HepG2 (cell line): ENCODE results near the gene ACOX3. TPM values are rescaled to one million over a fixed set of nuclear protein-coding genes. Genes with fewer than 3 reads are reported as not detected.

Experiments used
- ATAC-seq: fragments of 200-7000 bp; cut with Tn5 transposase; 3 replicates; pipeline ENCODE4 v1.9.1; 2020; ENCODE audit warnings: mild to moderate bottlenecking, moderate library complexity
- BruUV-seq: library from RNA; stranded (reverse); fragments of 400-500 nt; replicated peaks from 2 replicates; lab custom pipeline; 2021; lab: Mats Ljungman, UMichigan
- CTCF ChIA-PET: fragments of 300-600 bp; formaldehyde crosslinking; extraction: SDS; loops from one replicate; lab custom pipeline; 2021; ENCODE audit warnings: low total read pairs, inconsistent platforms, low intra/inter-chr PET ratio; lab: Yijun Ruan, JAX
- POLR2A ChIA-PET: fragments of 350-600 bp; sonication (Branson Sonifier 250); formaldehyde crosslinking; loops from one replicate; lab custom pipeline; 2020; ENCODE audit warnings: antibody characterized with exemption, inconsistent platforms; lab: Yijun Ruan, JAX
- DNase-seq: peaks from one replicate; pipeline ENCODE4 v3.0.0-alpha.2; 2015; ENCODE audit warnings: low spot score
- FAIRE-seq: peaks from 3 replicates; lab custom pipeline; 2011; peaks lifted over from hg19 to GRCh38; lab: Jason Lieb, UNC
- H2AFZ ChIP-seq: one replicate; pipeline ENCODE4 v1.6.1; 2011; ENCODE audit warnings: low read length, inconsistent platforms
- H3K27ac ChIP-seq: fragments of 300-600 bp; 3 replicates; pipeline ENCODE4 v1.8.0; 2011; ENCODE audit warnings: mixed run types, mild to moderate bottlenecking, mixed read lengths, low read length, inconsistent platforms; ENCODE audit not compliant: insufficient read depth; ENCODE audit errors: extremely low read length
- H3K27me3 ChIP-seq, 2 experiments: fragments of 200-600 bp in 1 of 2; 2 replicates in 1 of 2; 3 replicates in 1 of 2; pipeline versions ENCODE4 v1.6.0 to v1.8.0; 2011; ENCODE audit warnings: low read length in 2 of 2, mild to moderate bottlenecking in 2 of 2, moderate library complexity in 2 of 2, inconsistent platforms in 1 of 2; ENCODE audit not compliant: insufficient read depth in 2 of 2, control insufficient read depth in 1 of 2
- H3K36me3 ChIP-seq, 2 experiments: fragments of 200-600 bp in 1 of 2; replicated peaks in 1 of 2; 2 replicates in 1 of 2; 3 replicates in 1 of 2; pipeline versions ENCODE4 v1.5.1 to v1.8.0; 2011; ENCODE audit warnings: low read length in 2 of 2, inconsistent platforms in 1 of 2; ENCODE audit not compliant: insufficient read depth in 2 of 2, control insufficient read depth in 1 of 2
- H3K4me1 ChIP-seq: 2 replicates; pipeline ENCODE4 v1.5.1; 2012; ENCODE audit warnings: low read length, inconsistent platforms; ENCODE audit not compliant: insufficient read depth
- H3K4me2 ChIP-seq: 2 replicates; pipeline ENCODE4 v1.6.0; 2011; ENCODE audit warnings: low read depth, low read length, inconsistent platforms
- H3K4me3 ChIP-seq, 3 experiments: fragments of 200-600 bp in 1 of 3; sonication (generic), shearing (Covaris generic) in 1 of 3; replicated peaks in 1 of 3; 2 replicates each; pipeline ENCODE4 v1.5.1; 2011 to 2016; ENCODE audit warnings: low read length in 3 of 3, inconsistent platforms in 2 of 3, low read depth in 2 of 3, mild to moderate bottlenecking in 2 of 3, control low read depth in 1 of 3, mixed read lengths in 1 of 3; ENCODE audit not compliant: insufficient read depth in 1 of 3
- H3K79me2 ChIP-seq: one replicate; pipeline ENCODE4 v1.6.1; 2011; ENCODE audit warnings: low read length, inconsistent platforms; ENCODE audit not compliant: insufficient read depth
- H3K9ac ChIP-seq: 2 replicates; pipeline ENCODE4 v1.6.0; 2011; ENCODE audit warnings: mild to moderate bottlenecking, low read depth, low read length, inconsistent platforms; ENCODE audit not compliant: insufficient read depth
- H3K9me3 ChIP-seq: 2 replicates; pipeline ENCODE4 v1.5.1; 2012; ENCODE audit warnings: mild to moderate bottlenecking, low read length
- H4K20me1 ChIP-seq: 2 replicates; pipeline ENCODE4 v1.6.0; 2011; ENCODE audit warnings: inconsistent platforms, mild to moderate bottlenecking, low read length, moderate library complexity; ENCODE audit not compliant: insufficient read depth
- CEBPG ChIP-seq: IDR thresholded peaks from 2 replicates; pipeline ENCODE4 v1.6.1; 2016
- DNMT1 ChIP-seq: sonication (generic); formaldehyde crosslinking; IDR thresholded peaks from 2 replicates; pipeline ENCODE4 v1.5.1; 2020; ENCODE audit warnings: mild to moderate bottlenecking, missing genetic modification reagents
- HHEX ChIP-seq: IDR thresholded peaks from 2 replicates; pipeline ENCODE4 v1.6.1; 2016; ENCODE audit warnings: control low read depth
- MYC ChIP-seq: sonication (generic); formaldehyde crosslinking; IDR thresholded peaks from 2 replicates; pipeline ENCODE4 v1.9.0; 2021; ENCODE audit warnings: missing genetic modification reagents, borderline replicate concordance
- NFKB2 ChIP-seq: sonication (generic); formaldehyde crosslinking; IDR thresholded peaks from 2 replicates; pipeline ENCODE4 v1.4.0; 2020; ENCODE audit warnings: missing genetic modification reagents, borderline replicate concordance
- NR1H2 ChIP-seq: sonication (generic); formaldehyde crosslinking; IDR thresholded peaks from 2 replicates; pipeline ENCODE4 v1.8.1; 2022; ENCODE audit warnings: low read depth, missing genetic modification reagents, borderline replicate concordance
- PHB2 ChIP-seq: fragments of 450-650 bp; IDR thresholded peaks from 2 replicates; pipeline ENCODE4 v1.6.1; 2018; ENCODE audit not compliant: partially characterized antibody
- YEATS4 ChIP-seq: sonication (generic); formaldehyde crosslinking; IDR thresholded peaks from 2 replicates; pipeline ENCODE4 v1.4.0; 2020; ENCODE audit warnings: missing genetic modification reagents, borderline replicate concordance
- ZFP37 ChIP-seq: sonication (generic); formaldehyde crosslinking; IDR thresholded peaks from 2 replicates; pipeline ENCODE4 v1.4.0; 2020; ENCODE audit warnings: missing genetic modification reagents, borderline replicate concordance
- ZIK1 ChIP-seq: sonication (generic); formaldehyde crosslinking; IDR thresholded peaks from 2 replicates; pipeline ENCODE4 v1.5.0; 2020; ENCODE audit warnings: mild to moderate bottlenecking, low read depth, missing genetic modification reagents, borderline replicate concordance
- ZNF550 ChIP-seq: sonication (generic); formaldehyde crosslinking; IDR thresholded peaks from 2 replicates; pipeline ENCODE4 v1.4.0; 2020; ENCODE audit warnings: mild to moderate bottlenecking, missing genetic modification reagents, borderline replicate concordance
- ZNF569 ChIP-seq: sonication (generic); formaldehyde crosslinking; IDR thresholded peaks from 2 replicates; pipeline ENCODE4 v1.5.0; 2020; ENCODE audit warnings: mild to moderate bottlenecking, missing genetic modification reagents, moderate library complexity, borderline replicate concordance
- WGBS: methylation state at CpG from one replicate; pipeline ENCODE4 v1.1.6; 2017; ENCODE audit warnings: low lambda C conversion rate; 5-methylcytosine and 5-hydroxymethylcytosine counted together
- in situ Hi-C: cut with HindIII; loops from 2 replicates; pipeline ENCODE4 v1.10.0; 2017; ENCODE audit warnings: low pct_unique_long_range_greater_than_20kb; ENCODE audit not compliant: extremely low pct_ligation_motif_present
- intact Hi-C: fragments of 100-400 bp; cut with micrococcal nuclease; formaldehyde crosslinking; loops from one replicate; pipeline ENCODE4 v1.10.0; 2022; ENCODE audit not compliant: unreplicated experiment
- polyA plus RNA-seq, 8 experiments: library from polyadenylated mRNA; depleted of rRNA in 3 of 8; stranded (reverse) in 7 of 8; unstranded in 1 of 8; fragments of >200 nt; fragmentation: Illumina TruSeq in 4 of 8; extraction: Trizol in 4 of 8; gene quantifications; 2 replicates each; pipeline versions ENCODE4 v1.2.1 to v1.2.3, GENCODE V29; 2011 to 2016; ENCODE audit warnings: low read depth in 4 of 8, missing spikeins in 1 of 8, mixed read lengths in 1 of 8; ENCODE audit not compliant: insufficient read depth in 1 of 8
- total RNA-seq, 5 experiments: library from RNA; depleted of rRNA; stranded (reverse); fragments of >200 nt; fragmentation: Illumina TruSeq; extraction: Trizol; gene quantifications; 2 replicates each; pipeline ENCODE4 v1.2.3, GENCODE V29; 2016; ENCODE audit warnings: low read depth in 1 of 5
- TF ChIP-seq, protein P1 (sequence below): IDR thresholded peaks from 2 replicates; pipeline ENCODE4 v1.6.1; 2012; ENCODE audit warnings: inconsistent platforms
- TF ChIP-seq, protein P2 (sequence below): sonication (generic); formaldehyde crosslinking; IDR thresholded peaks from 2 replicates; pipeline ENCODE4 v1.5.0; 2020; ENCODE audit warnings: missing genetic modification reagents
- TF ChIP-seq, protein P3 (sequence below): sonication (generic); formaldehyde crosslinking; IDR thresholded peaks from 2 replicates; pipeline ENCODE4 v1.8.0; 2022; ENCODE audit warnings: mild to moderate bottlenecking, missing genetic modification reagents, borderline replicate concordance
- TF ChIP-seq, protein P4 (sequence below): sonication (generic); formaldehyde crosslinking; IDR thresholded peaks from 2 replicates; pipeline ENCODE4 v1.8.1; 2022; ENCODE audit warnings: mild to moderate bottlenecking, missing genetic modification reagents

ACOX3 gene
- total and polyA plus RNA-seq, 2 of the 13 experiments (the other 11 are each of a cell fraction or from before 2014, with no cell fraction given): 4.2 to 17.8 TPM

DNA sequence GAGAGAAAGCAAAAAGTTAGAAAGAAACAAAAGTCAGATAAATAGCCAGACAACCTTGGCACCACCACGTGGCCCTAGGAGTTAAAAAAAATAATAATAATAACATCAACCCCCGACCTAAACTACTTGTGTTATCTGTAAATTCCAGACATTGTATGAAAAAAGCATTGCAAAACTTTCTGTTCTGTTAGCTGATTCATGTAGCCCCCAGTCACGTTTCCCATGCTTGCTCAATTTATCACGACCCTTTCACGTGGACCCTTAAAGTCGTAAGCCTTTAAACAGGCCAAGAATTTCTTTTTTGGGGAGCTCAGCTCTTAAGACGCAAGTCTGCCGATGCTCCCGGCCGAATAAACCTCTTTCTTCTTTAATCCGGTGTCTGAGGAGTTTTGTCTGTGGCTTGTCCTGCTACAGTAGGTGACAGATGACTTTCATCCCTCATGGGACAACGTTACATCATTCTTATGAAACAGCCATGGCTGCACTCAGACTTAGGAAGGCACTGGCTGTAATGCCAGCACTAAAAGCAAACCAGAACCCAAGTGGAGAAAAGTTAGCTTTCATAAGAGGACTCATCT is 520 bp downstream of the ACOX3 start:
- POLR2A ChIA-PET: interaction anchor here (4.8 kb wide), 1 partner anchor 12 kb away, joined by 30 read pairs; no protein-coding TSS in a partner anchor
- no peaks in the 10 kb centered on the region for H4K20me1 ChIP-seq
- H3K27me3 ChIP-seq: no peaks in the 10 kb centered on the region; a peak in 1 of 5 replicates
- ATAC-seq: peak; percentile 51
- peaks cover 54% of the 10 kb centered on the region for H3K79me2 ChIP-seq
- H3K4me3 ChIP-seq: peak overlapping the region; percentile 87 to 97 (median 89)
- in situ Hi-C loops: no loop called here
- CTCF ChIA-PET: no interaction called here
- H3K27ac ChIP-seq: peak overlapping the region; percentile 90
- H2AFZ ChIP-seq: no peak overlapping the region
- H3K9ac ChIP-seq: peak overlapping the region; percentile 85
- peaks cover 34% of the 10 kb centered on the region for H3K4me1 ChIP-seq
- peak; percentile 41 for DNase-seq
- H3K4me2 ChIP-seq: peak overlapping the region; percentile 77
- WGBS: 1% methylated on average over 12 of the region's 12 CpGs
- no peak for FAIRE-seq
- peaks cover 0 to 1% of the 10 kb centered on the region in 2 experiments; a peak in 1 of 5 replicates for H3K36me3 ChIP-seq
- BruUV-seq: TSS peak; percentile 89
- intact Hi-C loops: no loop called here
- no peaks in the 10 kb centered on the region for H3K9me3 ChIP-seq
- peak; percentile 62 for TF ChIP-seq CEBPG (CRISPR knock-in tag)
- TF ChIP-seq, protein P1, sequence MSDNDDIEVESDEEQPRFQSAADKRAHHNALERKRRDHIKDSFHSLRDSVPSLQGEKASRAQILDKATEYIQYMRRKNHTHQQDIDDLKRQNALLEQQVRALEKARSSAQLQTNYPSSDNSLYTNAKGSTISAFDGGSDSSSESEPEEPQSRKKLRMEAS: peak; percentile 12; the same call in 1 of the 2 replicates
- no peak for TF ChIP-seq ZNF569 (CRISPR knock-in tag)
- TF ChIP-seq MYC (CRISPR knock-in tag): no peak
- TF ChIP-seq, protein P2, sequence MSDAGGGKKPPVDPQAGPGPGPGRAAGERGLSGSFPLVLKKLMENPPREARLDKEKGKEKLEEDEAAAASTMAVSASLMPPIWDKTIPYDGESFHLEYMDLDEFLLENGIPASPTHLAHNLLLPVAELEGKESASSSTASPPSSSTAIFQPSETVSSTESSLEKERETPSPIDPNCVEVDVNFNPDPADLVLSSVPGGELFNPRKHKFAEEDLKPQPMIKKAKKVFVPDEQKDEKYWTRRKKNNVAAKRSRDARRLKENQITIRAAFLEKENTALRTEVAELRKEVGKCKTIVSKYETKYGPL (CRISPR knock-in tag): no peak
- 0 out of 2 replicates have a peak, but pooled peaks have one; percentile 0 for TF ChIP-seq ZFP37 (CRISPR knock-in tag)
- no peak for TF ChIP-seq NR1H2
- TF ChIP-seq DNMT1 (CRISPR knock-in tag): no peak
- TF ChIP-seq ZNF550: no peak
- TF ChIP-seq, protein P3, sequence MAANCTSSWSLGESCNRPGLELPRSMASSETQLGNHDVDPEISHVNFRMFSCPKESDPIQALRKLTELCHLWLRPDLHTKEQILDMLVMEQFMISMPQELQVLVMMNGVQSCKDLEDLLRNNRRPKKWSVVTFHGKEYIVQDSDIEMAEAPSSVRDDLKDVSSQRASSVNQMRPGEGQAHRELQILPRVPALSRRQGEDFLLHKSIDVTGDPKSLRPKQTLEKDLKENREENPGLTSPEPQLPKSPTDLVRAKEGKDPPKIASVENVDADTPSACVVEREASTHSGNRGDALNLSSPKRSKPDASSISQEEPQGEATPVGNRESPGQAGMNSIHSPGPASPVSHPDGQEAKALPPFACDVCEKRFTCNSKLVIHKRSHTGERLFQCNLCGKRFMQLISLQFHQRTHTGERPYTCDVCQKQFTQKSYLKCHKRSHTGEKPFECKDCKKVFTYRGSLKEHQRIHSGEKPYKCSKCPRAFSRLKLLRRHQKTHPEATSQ: no peak
- TF ChIP-seq, protein P4, sequence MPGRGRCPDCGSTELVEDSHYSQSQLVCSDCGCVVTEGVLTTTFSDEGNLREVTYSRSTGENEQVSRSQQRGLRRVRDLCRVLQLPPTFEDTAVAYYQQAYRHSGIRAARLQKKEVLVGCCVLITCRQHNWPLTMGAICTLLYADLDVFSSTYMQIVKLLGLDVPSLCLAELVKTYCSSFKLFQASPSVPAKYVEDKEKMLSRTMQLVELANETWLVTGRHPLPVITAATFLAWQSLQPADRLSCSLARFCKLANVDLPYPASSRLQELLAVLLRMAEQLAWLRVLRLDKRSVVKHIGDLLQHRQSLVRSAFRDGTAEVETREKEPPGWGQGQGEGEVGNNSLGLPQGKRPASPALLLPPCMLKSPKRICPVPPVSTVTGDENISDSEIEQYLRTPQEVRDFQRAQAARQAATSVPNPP (CRISPR knock-in tag): no peak
- peak; percentile 62; the same call in 1 of the 2 replicates for TF ChIP-seq YEATS4
- no peak for TF ChIP-seq PHB2
- no peak for TF ChIP-seq ZIK1 (CRISPR knock-in tag)
- no peak for TF ChIP-seq NFKB2 (CRISPR knock-in tag)
- TF ChIP-seq HHEX (CRISPR knock-in tag): 0 out of 2 replicates have a peak, but pooled peaks have one; percentile 13
